GM12878 (cell line): Measurements from ENCODE around the gene IKZF5. TPM values are rescaled to one million over a fixed set of nuclear protein-coding genes. Genes with fewer than 3 reads are reported as not detected.

Source experiments
- ATAC-seq: fragments of 200-7000 bp; cut with Tn5 transposase; 3 replicates; pipeline ENCODE4 v1.9.1; 2020; ENCODE audit warnings: mild to moderate bottlenecking, moderate library complexity
- BruUV-seq: library from RNA; stranded (reverse); fragments of 400-500 nt; replicated peaks from 2 replicates; lab custom pipeline; 2021; lab: Mats Ljungman, UMichigan
- CTCF ChIA-PET: fragments of 300-600 bp; sonication (Branson Sonifier 250); formaldehyde crosslinking; extraction: SDS; loops from one replicate; lab custom pipeline; 2021; ENCODE audit warnings: inconsistent platforms; lab: Yijun Ruan, JAX
- POLR2A ChIA-PET: fragments of 350-600 bp; formaldehyde crosslinking; extraction: SDS; loops from one replicate; lab custom pipeline; 2021; ENCODE audit warnings: inconsistent platforms; lab: Charles Lee
- RAD21 ChIA-PET: fragments of 300-600 bp; sonication (Branson Sonifier 250); formaldehyde crosslinking; loops from one replicate; lab custom pipeline; 2023; ENCODE audit warnings: antibody characterized with exemption; ENCODE audit not compliant: unreplicated experiment; lab: Charles Lee
- SMC1A ChIA-PET: fragments of 300-600 bp; sonication (Branson Sonifier 250); formaldehyde crosslinking; loops from one replicate; lab custom pipeline; 2023; ENCODE audit not compliant: unreplicated experiment, uncharacterized antibody; lab: Charles Lee
- DNase-seq: peaks from one replicate; pipeline ENCODE4 v3.0.0-alpha.2; 2011; ENCODE audit warnings: low read depth, low spot score
- FAIRE-seq: peaks from 3 replicates; lab custom pipeline; 2011; peaks lifted over from hg19 to GRCh38; lab: Jason Lieb, UNC
- H2AFZ ChIP-seq: 2 replicates; pipeline ENCODE4 v1.6.0; 2011; ENCODE audit warnings: low read depth, low read length, control low read depth; ENCODE audit not compliant: control insufficient read depth
- H3K27ac ChIP-seq: 2 replicates; pipeline ENCODE4 v1.5.1; 2011; ENCODE audit warnings: control low read depth; ENCODE audit not compliant: control insufficient read depth, insufficient read depth
- H3K27me3 ChIP-seq, 2 experiments: replicated peaks in 1 of 2; 2 replicates each; pipeline versions ENCODE4 v1.6.0 to v1.6.1; 2011; ENCODE audit warnings: low read length in 1 of 2; ENCODE audit not compliant: control insufficient read depth in 2 of 2, insufficient read depth in 2 of 2
- H3K36me3 ChIP-seq, 2 experiments: 2 replicates each; pipeline ENCODE4 v1.5.1; 2011; ENCODE audit warnings: low read length in 1 of 2; ENCODE audit not compliant: control insufficient read depth in 2 of 2, insufficient read depth in 2 of 2
- H3K4me1 ChIP-seq: 2 replicates; pipeline ENCODE4 v1.6.1; 2011; ENCODE audit warnings: mild to moderate bottlenecking, low read length, moderate library complexity, mixed read lengths; ENCODE audit not compliant: control insufficient read depth, insufficient read depth
- H3K4me2 ChIP-seq: 2 replicates; pipeline ENCODE4 v1.6.0; 2011; ENCODE audit warnings: control low read depth; ENCODE audit not compliant: control insufficient read depth, insufficient read depth
- H3K4me3 ChIP-seq: fragments of 200-600 bp; sonication (generic); 2 replicates; pipeline ENCODE4 v1.5.1; 2016
- H3K79me2 ChIP-seq: 2 replicates; pipeline ENCODE4 v1.6.0; 2011; ENCODE audit warnings: low read length; ENCODE audit not compliant: control insufficient read depth, insufficient read depth
- H3K9ac ChIP-seq: 2 replicates; pipeline ENCODE4 v1.8.0; 2011; ENCODE audit warnings: low read length, control low read depth, mixed read lengths; ENCODE audit not compliant: control insufficient read depth, insufficient read depth
- H3K9me3 ChIP-seq: replicated peaks from 3 replicates; pipeline ENCODE4 v1.5.1; 2011; ENCODE audit warnings: mild to moderate bottlenecking, low read length; ENCODE audit not compliant: control insufficient read depth, insufficient read depth
- H4K20me1 ChIP-seq: 2 replicates; pipeline ENCODE4 v1.6.0; 2011; ENCODE audit not compliant: control insufficient read depth, insufficient read depth
- IKZF2 ChIP-seq, 2 experiments: fragments of 450-650 bp; IDR thresholded peaks; 2 replicates each; pipeline ENCODE4 v1.6.1; 2017; ENCODE audit warnings: mild to moderate bottlenecking in 2 of 2, moderate library complexity in 2 of 2
- JUND ChIP-seq: IDR thresholded peaks from 2 replicates; pipeline ENCODE4 v1.6.1; 2012; ENCODE audit warnings: low read depth, mild to moderate bottlenecking, low read length, improper control_type of control experiment, moderate library complexity
- MAX ChIP-seq: IDR thresholded peaks from 2 replicates; pipeline ENCODE4 v1.6.1; 2012; ENCODE audit warnings: low read depth, low read length, improper control_type of control experiment
- NFXL1 ChIP-seq: fragments of 450-650 bp; IDR thresholded peaks from 2 replicates; pipeline ENCODE4 v1.6.1; 2017; ENCODE audit warnings: antibody characterized with exemption, mild to moderate bottlenecking, borderline replicate concordance
- PAX5 ChIP-seq: IDR thresholded peaks from 2 replicates; pipeline ENCODE4 v1.6.1; 2011; ENCODE audit warnings: low read depth, low read length, borderline replicate concordance
- PBX3 ChIP-seq: IDR thresholded peaks from 2 replicates; pipeline ENCODE4 v1.6.1; 2011; ENCODE audit warnings: mild to moderate bottlenecking, low read depth, low read length, moderate library complexity; ENCODE audit not compliant: insufficient replicate concordance
- USF2 ChIP-seq: IDR thresholded peaks from 2 replicates; pipeline ENCODE4 v1.6.1; 2011; ENCODE audit warnings: low read depth, low read length, improper control_type of control experiment, borderline replicate concordance
- ZBTB11 ChIP-seq: fragments of 450-650 bp; formaldehyde crosslinking; IDR thresholded peaks from 2 replicates; pipeline ENCODE4 v1.5.0; 2022; ENCODE audit warnings: mild to moderate bottlenecking, missing genetic modification characterization
- ZNF217 ChIP-seq: fragments of 450-650 bp; IDR thresholded peaks from 2 replicates; pipeline ENCODE4 v1.6.1; 2017; ENCODE audit warnings: antibody characterized with exemption, mild to moderate bottlenecking
- WGBS: methylation state at CpG from one replicate; pipeline ENCODE4 v1.1.6; 2016; ENCODE audit warnings: low lambda C conversion rate; ENCODE audit not compliant: insufficient replicate concordance, insufficient coverage; ENCODE audit errors: missing lambda C conversion rate; 5-methylcytosine and 5-hydroxymethylcytosine counted together
- in situ Hi-C: fragments of 300-500 bp; cut with MboI; formaldehyde crosslinking; loops from 9 replicates; pipeline ENCODE4 v1.14.3; 2018; ENCODE audit warnings: mixed read lengths
- intact Hi-C: fragments of 100-400 bp; cut with micrococcal nuclease; formaldehyde crosslinking; loops from one replicate; pipeline ENCODE4 v1.14.2; 2022; ENCODE audit not compliant: unreplicated experiment
- polyA plus RNA-seq, 11 experiments: library from polyadenylated mRNA; depleted of rRNA in 4 of 11; unstranded in 6 of 11; stranded (reverse) in 5 of 11; fragments of >200 nt; fragmentation: Nextera tagmentation in 4 of 11; fragmentation: Illumina TruSeq in 1 of 11; extraction: Ambion mirVana in 4 of 11; extraction: Trizol in 1 of 11; gene quantifications; 1 replicate in 1 of 11; 2 replicates in 10 of 11; pipeline versions ENCODE4 v1.2.1 to v1.2.3, GENCODE V29; 2011 to 2016; ENCODE audit warnings: inconsistent platforms in 2 of 11, missing spikeins in 2 of 11, low read depth in 1 of 11
- total RNA-seq, 4 experiments: library from RNA; depleted of rRNA in 3 of 4; stranded (reverse); fragments of >200 nt in 3 of 4; fragmentation: Illumina TruSeq in 1 of 4; extraction: Trizol in 1 of 4; gene quantifications; 2 replicates each; pipeline versions ENCODE4 v1.2.1 to v1.2.3, GENCODE V29; 2013 to 2021

Gene IKZF5
- total and polyA plus RNA-seq, 10 of the 15 experiments (the other 5 are each of a cell fraction or from before 2014, with no cell fraction given), result 5.3 to 23.2 (median 11.8) TPM

GRCh38 chr10:122998934-122999333, 9.7 kb downstream of the IKZF5 start:
- intact Hi-C loops (loop anchor here (5.0 kb wide), 1 partner anchor 1803 kb away; the partner anchor contains the start of gene ABRAXAS2), in situ Hi-C loops (no loop called here)
- 81% methylated on average over 3 of the region's 3 CpGs for WGBS
- no peaks in the 10 kb centered on the region; the same call in 1 of the 2 replicates for H4K20me1 ChIP-seq
- H3K4me1 ChIP-seq, result peaks cover 29% of the 10 kb centered on the region
- no peaks in the 10 kb centered on the region for H3K9me3 ChIP-seq
- SMC1A ChIA-PET, result interaction anchor here (1.2 to 2.8 kb wide), 5 partner anchors 9 to 40 kb away, joined by 3 to 14 read pairs (median 5); partner anchors contain the start of genes ACADSB and IKZF5
- no peak overlapping the region for H2AFZ ChIP-seq
- ATAC-seq (peak; percentile 19; the same call in 2 of the 3 replicates), DNase-seq (no peak), FAIRE-seq (no peak)
- no peak overlapping the region for H3K4me3 ChIP-seq
- peak overlapping the region; percentile 68 for H3K4me2 ChIP-seq
- RAD21 ChIA-PET, result no interaction called here
- no peak overlapping the region for H3K9ac ChIP-seq
- no TSS peak for BruUV-seq
- POLR2A ChIA-PET, result interaction anchor here (1.0 kb wide), 1 partner anchor 18 kb away, joined by 3 read pairs; the partner anchor contains the start of gene PSTK
- no peak for TF ChIP-seq NFXL1
- no peak for TF ChIP-seq MAX
- no peak for TF ChIP-seq PAX5
- no peak for TF ChIP-seq ZNF217
- TF ChIP-seq JUND, result no peak
- no peak for TF ChIP-seq IKZF2 (IDR thresholded peaks at IDR 0.05)
- TF ChIP-seq PBX3, result no peak
- no peak for TF ChIP-seq USF2
- TF ChIP-seq ZBTB11 (CRISPR knock-in tag), result no peak
- no peaks in the 10 kb centered on the region for H3K27me3 ChIP-seq
- CTCF ChIA-PET, result interaction anchor here (0.8 to 1.2 kb wide), 4 partner anchors 9 to 120 kb away, joined by 3 to 8 read pairs (median 3); no protein-coding TSS in a partner anchor
- no peak overlapping the region; the same call in 1 of the 2 replicates for H3K27ac ChIP-seq
- peaks cover 3 to 9% of the 10 kb centered on the region in 2 experiments; a peak in 3 of 4 replicates for H3K36me3 ChIP-seq
- H3K79me2 ChIP-seq, result peaks cover 33% of the 10 kb centered on the region
